HepG2 (cell line): ENCODE results near the gene BRCA1. TPM values are rescaled to one million over a fixed set of nuclear protein-coding genes. Genes with fewer than 3 reads are reported as not detected.

Experiments
- ATAC-seq: fragments of 200-7000 bp; cut with Tn5 transposase; 3 replicates; pipeline ENCODE4 v1.9.1; 2020; ENCODE audit warnings: mild to moderate bottlenecking, moderate library complexity
- BruUV-seq: library from RNA; stranded (reverse); fragments of 400-500 nt; replicated peaks from 2 replicates; lab custom pipeline; 2021; lab: Mats Ljungman, UMichigan
- CTCF ChIA-PET: fragments of 300-600 bp; formaldehyde crosslinking; extraction: SDS; loops from one replicate; lab custom pipeline; 2021; ENCODE audit warnings: low total read pairs, inconsistent platforms, low intra/inter-chr PET ratio; lab: Yijun Ruan, JAX
- POLR2A ChIA-PET: fragments of 350-600 bp; sonication (Branson Sonifier 250); formaldehyde crosslinking; loops from one replicate; lab custom pipeline; 2020; ENCODE audit warnings: antibody characterized with exemption, inconsistent platforms; lab: Yijun Ruan, JAX
- DNase-seq: peaks from one replicate; pipeline ENCODE4 v3.0.0-alpha.2; 2015; ENCODE audit warnings: low spot score
- FAIRE-seq: peaks from 3 replicates; lab custom pipeline; 2011; peaks lifted over from hg19 to GRCh38; lab: Jason Lieb, UNC
- H2AFZ ChIP-seq: one replicate; pipeline ENCODE4 v1.6.1; 2011; ENCODE audit warnings: low read length, inconsistent platforms
- H3K27ac ChIP-seq: fragments of 300-600 bp; 3 replicates; pipeline ENCODE4 v1.8.0; 2011; ENCODE audit warnings: mixed run types, mild to moderate bottlenecking, mixed read lengths, low read length, inconsistent platforms; ENCODE audit not compliant: insufficient read depth; ENCODE audit errors: extremely low read length
- H3K27me3 ChIP-seq, 2 experiments: fragments of 200-600 bp in 1 of 2; 2 replicates in 1 of 2; 3 replicates in 1 of 2; pipeline versions ENCODE4 v1.6.0 to v1.8.0; 2011; ENCODE audit warnings: low read length in 2 of 2, mild to moderate bottlenecking in 2 of 2, moderate library complexity in 2 of 2, inconsistent platforms in 1 of 2; ENCODE audit not compliant: insufficient read depth in 2 of 2, control insufficient read depth in 1 of 2
- H3K36me3 ChIP-seq, 2 experiments: fragments of 200-600 bp in 1 of 2; replicated peaks in 1 of 2; 2 replicates in 1 of 2; 3 replicates in 1 of 2; pipeline versions ENCODE4 v1.5.1 to v1.8.0; 2011; ENCODE audit warnings: low read length in 2 of 2, inconsistent platforms in 1 of 2; ENCODE audit not compliant: insufficient read depth in 2 of 2, control insufficient read depth in 1 of 2
- H3K4me1 ChIP-seq: 2 replicates; pipeline ENCODE4 v1.5.1; 2012; ENCODE audit warnings: low read length, inconsistent platforms; ENCODE audit not compliant: insufficient read depth
- H3K4me2 ChIP-seq: 2 replicates; pipeline ENCODE4 v1.6.0; 2011; ENCODE audit warnings: low read depth, low read length, inconsistent platforms
- H3K4me3 ChIP-seq, 3 experiments: fragments of 200-600 bp in 1 of 3; sonication (generic), shearing (Covaris generic) in 1 of 3; replicated peaks in 1 of 3; 2 replicates each; pipeline ENCODE4 v1.5.1; 2011 to 2016; ENCODE audit warnings: low read length in 3 of 3, inconsistent platforms in 2 of 3, low read depth in 2 of 3, mild to moderate bottlenecking in 2 of 3, control low read depth in 1 of 3, mixed read lengths in 1 of 3; ENCODE audit not compliant: insufficient read depth in 1 of 3
- H3K79me2 ChIP-seq: one replicate; pipeline ENCODE4 v1.6.1; 2011; ENCODE audit warnings: low read length, inconsistent platforms; ENCODE audit not compliant: insufficient read depth
- H3K9ac ChIP-seq: 2 replicates; pipeline ENCODE4 v1.6.0; 2011; ENCODE audit warnings: mild to moderate bottlenecking, low read depth, low read length, inconsistent platforms; ENCODE audit not compliant: insufficient read depth
- H3K9me3 ChIP-seq: 2 replicates; pipeline ENCODE4 v1.5.1; 2012; ENCODE audit warnings: mild to moderate bottlenecking, low read length
- H4K20me1 ChIP-seq: 2 replicates; pipeline ENCODE4 v1.6.0; 2011; ENCODE audit warnings: inconsistent platforms, mild to moderate bottlenecking, low read length, moderate library complexity; ENCODE audit not compliant: insufficient read depth
- HNRNPUL1 ChIP-seq: fragments of 200-400 bp; formaldehyde crosslinking; IDR thresholded peaks from 2 replicates; pipeline ENCODE4 v1.6.1; 2017; ENCODE audit warnings: low read depth, mild to moderate bottlenecking, low read length, moderate library complexity
- SKI ChIP-seq: fragments of 450-650 bp; IDR thresholded peaks from one replicate; pipeline ENCODE4 v1.6.1; 2018; ENCODE audit warnings: mild to moderate bottlenecking; ENCODE audit not compliant: partially characterized antibody
- TCF7 ChIP-seq: sonication (generic); IDR thresholded peaks from 2 replicates; pipeline ENCODE4 v1.6.1; 2016; ENCODE audit warnings: antibody characterized with exemption, low read depth
- WGBS: methylation state at CpG from one replicate; pipeline ENCODE4 v1.1.6; 2017; ENCODE audit warnings: low lambda C conversion rate; 5-methylcytosine and 5-hydroxymethylcytosine counted together
- in situ Hi-C: cut with HindIII; loops from 2 replicates; pipeline ENCODE4 v1.10.0; 2017; ENCODE audit warnings: low pct_unique_long_range_greater_than_20kb; ENCODE audit not compliant: extremely low pct_ligation_motif_present
- intact Hi-C: fragments of 100-400 bp; cut with micrococcal nuclease; formaldehyde crosslinking; loops from one replicate; pipeline ENCODE4 v1.10.0; 2022; ENCODE audit not compliant: unreplicated experiment
- polyA plus RNA-seq, 8 experiments: library from polyadenylated mRNA; depleted of rRNA in 3 of 8; stranded (reverse) in 7 of 8; unstranded in 1 of 8; fragments of >200 nt; fragmentation: Illumina TruSeq in 4 of 8; extraction: Trizol in 4 of 8; gene quantifications; 2 replicates each; pipeline versions ENCODE4 v1.2.1 to v1.2.3, GENCODE V29; 2011 to 2016; ENCODE audit warnings: low read depth in 4 of 8, missing spikeins in 1 of 8, mixed read lengths in 1 of 8; ENCODE audit not compliant: insufficient read depth in 1 of 8
- total RNA-seq, 5 experiments: library from RNA; depleted of rRNA; stranded (reverse); fragments of >200 nt; fragmentation: Illumina TruSeq; extraction: Trizol; gene quantifications; 2 replicates each; pipeline ENCODE4 v1.2.3, GENCODE V29; 2016; ENCODE audit warnings: low read depth in 1 of 5
- TF ChIP-seq, protein P1 (sequence below): sonication (generic); formaldehyde crosslinking; IDR thresholded peaks from 2 replicates; pipeline ENCODE4 v1.5.1; 2020; ENCODE audit warnings: mild to moderate bottlenecking, missing genetic modification reagents, moderate library complexity
- TF ChIP-seq, protein P2 (sequence below): IDR thresholded peaks from 2 replicates; pipeline ENCODE4 v1.6.1; 2018; ENCODE audit warnings: missing genetic modification reagents, mild to moderate bottlenecking, missing compliant biosample characterization
- TF ChIP-seq, protein P3 (sequence below): sonication (generic); formaldehyde crosslinking; IDR thresholded peaks from 2 replicates; pipeline ENCODE4 v1.4.0; 2020; ENCODE audit warnings: missing genetic modification reagents, mild to moderate bottlenecking, borderline replicate concordance

Gene BRCA1
- total and polyA plus RNA-seq, 2 of the 13 experiments (the other 11 are each of a cell fraction or from before 2014, with no cell fraction given): 13.3 to 37.5 TPM

DNA sequence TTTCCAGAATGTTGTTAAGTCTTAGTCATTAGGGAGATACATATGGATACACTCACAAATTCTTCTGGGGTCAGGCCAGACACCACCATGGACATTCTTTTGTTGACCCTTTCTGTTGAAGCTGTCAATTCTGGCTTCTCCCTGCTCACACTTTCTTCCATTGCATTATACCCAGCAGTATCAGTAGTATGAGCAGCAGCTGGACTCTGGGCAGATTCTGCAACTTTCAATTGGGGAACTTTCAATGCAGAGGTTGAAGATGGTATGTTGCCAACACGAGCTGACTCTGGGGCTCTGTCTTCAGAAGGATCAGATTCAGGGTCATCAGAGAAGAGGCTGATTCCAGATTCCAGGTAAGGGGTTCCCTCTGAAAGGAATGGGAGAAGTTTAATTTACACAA lies 54.3 kb downstream of the BRCA1 start:
- POLR2A ChIA-PET: interaction anchor here (1.6 kb wide), 1 partner anchor 46 kb away, joined by 4 read pairs; the partner anchor contains the start of gene RND2
- 91% methylated on average over 1 of the region's 1 CpG for WGBS

More for the DNA sequence above, 54.3 kb downstream of the BRCA1 start:
- Histone ChIP-seq H2AFZ (no peak overlapping the region), H3K4me3 (no peak overlapping the region), H3K36me3 (peaks cover 0 to 18% of the 10 kb centered on the region in 2 experiments; a peak in 2 of 5 replicates), H3K9ac (no peak overlapping the region), H3K4me1 (peaks cover 22% of the 10 kb centered on the region), H4K20me1 (no peaks in the 10 kb centered on the region), H3K79me2 (no peaks in the 10 kb centered on the region), H3K27me3 (no peaks in the 10 kb centered on the region), H3K9me3 (no peaks in the 10 kb centered on the region), H3K27ac (no peak overlapping the region), H3K4me2 (no peak overlapping the region)
- intact Hi-C loops: no loop called here
- TF ChIP-seq SKI (no peak), HNRNPUL1 (no peak), TCF7 (no peak)
- TF ChIP-seq, protein P1, sequence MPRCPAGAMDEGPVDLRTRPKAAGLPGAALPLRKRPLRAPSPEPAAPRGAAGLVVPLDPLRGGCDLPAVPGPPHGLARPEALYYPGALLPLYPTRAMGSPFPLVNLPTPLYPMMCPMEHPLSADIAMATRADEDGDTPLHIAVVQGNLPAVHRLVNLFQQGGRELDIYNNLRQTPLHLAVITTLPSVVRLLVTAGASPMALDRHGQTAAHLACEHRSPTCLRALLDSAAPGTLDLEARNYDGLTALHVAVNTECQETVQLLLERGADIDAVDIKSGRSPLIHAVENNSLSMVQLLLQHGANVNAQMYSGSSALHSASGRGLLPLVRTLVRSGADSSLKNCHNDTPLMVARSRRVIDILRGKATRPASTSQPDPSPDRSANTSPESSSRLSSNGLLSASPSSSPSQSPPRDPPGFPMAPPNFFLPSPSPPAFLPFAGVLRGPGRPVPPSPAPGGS: no peak
- TF ChIP-seq, protein P2, sequence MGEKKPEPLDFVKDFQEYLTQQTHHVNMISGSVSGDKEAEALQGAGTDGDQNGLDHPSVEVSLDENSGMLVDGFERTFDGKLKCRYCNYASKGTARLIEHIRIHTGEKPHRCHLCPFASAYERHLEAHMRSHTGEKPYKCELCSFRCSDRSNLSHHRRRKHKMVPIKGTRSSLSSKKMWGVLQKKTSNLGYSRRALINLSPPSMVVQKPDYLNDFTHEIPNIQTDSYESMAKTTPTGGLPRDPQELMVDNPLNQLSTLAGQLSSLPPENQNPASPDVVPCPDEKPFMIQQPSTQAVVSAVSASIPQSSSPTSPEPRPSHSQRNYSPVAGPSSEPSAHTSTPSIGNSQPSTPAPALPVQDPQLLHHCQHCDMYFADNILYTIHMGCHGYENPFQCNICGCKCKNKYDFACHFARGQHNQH (CRISPR knock-in tag): no peak
- TF ChIP-seq, protein P3, sequence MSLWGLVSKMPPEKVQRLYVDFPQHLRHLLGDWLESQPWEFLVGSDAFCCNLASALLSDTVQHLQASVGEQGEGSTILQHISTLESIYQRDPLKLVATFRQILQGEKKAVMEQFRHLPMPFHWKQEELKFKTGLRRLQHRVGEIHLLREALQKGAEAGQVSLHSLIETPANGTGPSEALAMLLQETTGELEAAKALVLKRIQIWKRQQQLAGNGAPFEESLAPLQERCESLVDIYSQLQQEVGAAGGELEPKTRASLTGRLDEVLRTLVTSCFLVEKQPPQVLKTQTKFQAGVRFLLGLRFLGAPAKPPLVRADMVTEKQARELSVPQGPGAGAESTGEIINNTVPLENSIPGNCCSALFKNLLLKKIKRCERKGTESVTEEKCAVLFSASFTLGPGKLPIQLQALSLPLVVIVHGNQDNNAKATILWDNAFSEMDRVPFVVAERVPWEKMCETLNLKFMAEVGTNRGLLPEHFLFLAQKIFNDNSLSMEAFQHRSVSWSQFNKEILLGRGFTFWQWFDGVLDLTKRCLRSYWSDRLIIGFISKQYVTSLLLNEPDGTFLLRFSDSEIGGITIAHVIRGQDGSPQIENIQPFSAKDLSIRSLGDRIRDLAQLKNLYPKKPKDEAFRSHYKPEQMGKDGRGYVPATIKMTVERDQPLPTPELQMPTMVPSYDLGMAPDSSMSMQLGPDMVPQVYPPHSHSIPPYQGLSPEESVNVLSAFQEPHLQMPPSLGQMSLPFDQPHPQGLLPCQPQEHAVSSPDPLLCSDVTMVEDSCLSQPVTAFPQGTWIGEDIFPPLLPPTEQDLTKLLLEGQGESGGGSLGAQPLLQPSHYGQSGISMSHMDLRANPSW (CRISPR knock-in tag): no peak
- CTCF ChIA-PET: no interaction called here
- ATAC-seq (no peak), DNase-seq (no peak), FAIRE-seq (no peak)
- no TSS peak for BruUV-seq
- in situ Hi-C loops: no loop called here
